ENCODE results near the gene UPK3BL1.
"Not testable (repeated sequence)": the region's sequence is repeated elsewhere in the genome, so short reads cannot be mapped to it uniquely, and the experiment has no call there.

The UPK3BL1 gene

GRCh38 chr7:102611675-102612325 lies 30.8 kb downstream of the UPK3BL1 start:
- peak overlapping the region; percentile 49; the same call in 1 of the 2 replicates for H3K4me2 ChIP-seq
- peaks cover 13% of the 10 kb centered on the region for H3K4me1 ChIP-seq
- not testable (repeated sequence) for H3K27me3 ChIP-seq, H3K9me3 ChIP-seq, H3K9ac ChIP-seq, H3K27ac ChIP-seq, H4K20me1 ChIP-seq, H3K4me3 ChIP-seq, H3K36me3 ChIP-seq

GRCh38 chr7:102611013-102611674 lies 31.4 kb downstream of the UPK3BL1 start:
- not testable (repeated sequence) for H3K27ac ChIP-seq, H3K36me3 ChIP-seq, H3K9ac ChIP-seq, H3K27me3 ChIP-seq, H4K20me1 ChIP-seq, H3K4me3 ChIP-seq, H3K4me2 ChIP-seq, H3K9me3 ChIP-seq
- peaks cover 13% of the 10 kb centered on the region for H3K4me1 ChIP-seq

- not testable (repeated sequence) for H3K4me3 ChIP-seq, H3K4me2 ChIP-seq, H3K9ac ChIP-seq
Measured at GRCh38 chr7:102610441-102610840, 32.1 kb downstream of the UPK3BL1 start.

GRCh38 chr7:102609734-102610133 lies 32.9 kb downstream of the UPK3BL1 start:
- not testable (repeated sequence) for H3K9ac ChIP-seq, H3K36me3 ChIP-seq, H3K27me3 ChIP-seq, H3K27ac ChIP-seq, H4K20me1 ChIP-seq, H3K4me2 ChIP-seq, H3K9me3 ChIP-seq, H3K4me3 ChIP-seq
- peaks cover 13% of the 10 kb centered on the region for H3K4me1 ChIP-seq

More at GRCh38 chr7:102610441-102610840, 32.1 kb downstream of the UPK3BL1 start:
- H3K27me3 ChIP-seq, H3K9me3 ChIP-seq, H4K20me1 ChIP-seq, H3K36me3 ChIP-seq, H3K27ac ChIP-seq: not testable (repeated sequence)
- H3K4me1 ChIP-seq = peaks cover 13% of the 10 kb centered on the region

- H4K20me1 ChIP-seq, H3K27me3 ChIP-seq, H3K4me1 ChIP-seq, H3K9ac ChIP-seq, H3K4me2 ChIP-seq, H3K9me3 ChIP-seq, H3K4me3 ChIP-seq, H3K36me3 ChIP-seq, H3K27ac ChIP-seq: not testable (repeated sequence)
Measured at GRCh38 chr7:102606848-102607247, 35.7 kb downstream of the UPK3BL1 start.

GRCh38 chr7:102604431-102605145 lies 38.0 kb downstream of the UPK3BL1 start:
- not testable (repeated sequence) for H4K20me1 ChIP-seq, H3K4me2 ChIP-seq, H3K9ac ChIP-seq, H3K36me3 ChIP-seq, H3K4me3 ChIP-seq, H3K9me3 ChIP-seq, H3K4me1 ChIP-seq, H3K27me3 ChIP-seq, H3K27ac ChIP-seq

- H3K4me2 ChIP-seq, H3K36me3 ChIP-seq, H3K27ac ChIP-seq, H3K4me3 ChIP-seq, H3K27me3 ChIP-seq, H3K9ac ChIP-seq, H4K20me1 ChIP-seq, H3K9me3 ChIP-seq, H3K4me1 ChIP-seq: not testable (repeated sequence)
Measured at GRCh38 chr7:102602317-102602716, 40.3 kb downstream of the UPK3BL1 start.

GRCh38 chr7:102599699-102600098 lies 42.9 kb downstream of the UPK3BL1 start:
- not testable (repeated sequence) for H4K20me1 ChIP-seq, H3K4me1 ChIP-seq, H3K4me2 ChIP-seq, H3K27ac ChIP-seq, H3K9ac ChIP-seq, H3K4me3 ChIP-seq, H3K36me3 ChIP-seq, H3K9me3 ChIP-seq, H3K27me3 ChIP-seq

GRCh38 chr7:102596036-102596435 lies 46.6 kb downstream of the UPK3BL1 start:
- not testable (repeated sequence) for H3K36me3 ChIP-seq, H3K4me3 ChIP-seq, H3K9me3 ChIP-seq, H3K4me2 ChIP-seq, H3K27ac ChIP-seq, H4K20me1 ChIP-seq, H3K27me3 ChIP-seq, H3K9ac ChIP-seq, H3K4me1 ChIP-seq

GRCh38 chr7:102593637-102594334 lies 48.8 kb downstream of the UPK3BL1 start:
- H3K4me1 ChIP-seq, H3K9ac ChIP-seq, H4K20me1 ChIP-seq: not testable (repeated sequence)

GRCh38 chr7:102592477-102593019 lies 50.0 kb downstream of the UPK3BL1 start:
- H3K27me3 ChIP-seq, H3K4me1 ChIP-seq, H3K9me3 ChIP-seq: not testable (repeated sequence)

More at GRCh38 chr7:102593637-102594334, 48.8 kb downstream of the UPK3BL1 start:
- not testable (repeated sequence) for H3K4me3 ChIP-seq, H3K9me3 ChIP-seq, H3K36me3 ChIP-seq, H3K27ac ChIP-seq, H3K27me3 ChIP-seq, H3K4me2 ChIP-seq

GRCh38 chr7:102589857-102590256 lies 52.7 kb downstream of the UPK3BL1 start:
- H3K4me1 ChIP-seq, H3K27me3 ChIP-seq, H3K27ac ChIP-seq, H3K9me3 ChIP-seq, H3K36me3 ChIP-seq, H3K4me2 ChIP-seq, H4K20me1 ChIP-seq, H3K4me3 ChIP-seq, H3K9ac ChIP-seq: not testable (repeated sequence)

More at GRCh38 chr7:102592477-102593019, 50.0 kb downstream of the UPK3BL1 start:
- H3K27ac ChIP-seq, H3K4me3 ChIP-seq, H4K20me1 ChIP-seq, H3K4me2 ChIP-seq, H3K36me3 ChIP-seq, H3K9ac ChIP-seq: not testable (repeated sequence)
